Mesothelial cell of epicardium (in vitro differentiated cells): ENCODE measurements around the gene TTC7B. TPM values are rescaled to one million over a fixed set of nuclear protein-coding genes. Genes with fewer than 3 reads are reported as not detected.

ENCODE experiments used
- DNase-seq, 2 experiments: peaks; one replicate each; pipeline ENCODE4 v3.0.0; 2021; ENCODE audit warnings: low spot score in 2 of 2; ENCODE audit not compliant: unreplicated experiment in 2 of 2
- H3K27ac Mint-ChIP-seq: 2 replicates; pipeline ENCODE4 v1.8.0; 2021; ENCODE audit warnings: mixed read lengths
- H3K27me3 Mint-ChIP-seq: 2 replicates; pipeline ENCODE4 v1.8.0; 2021; ENCODE audit warnings: low read depth, mixed read lengths
- H3K36me3 Mint-ChIP-seq: 2 replicates; pipeline ENCODE4 v1.8.0; 2021; ENCODE audit warnings: mixed read lengths
- H3K4me1 Mint-ChIP-seq: 2 replicates; pipeline ENCODE4 v1.8.0; 2021; ENCODE audit warnings: mixed read lengths
- H3K4me3 Mint-ChIP-seq: 2 replicates; pipeline ENCODE4 v1.8.0; 2021; ENCODE audit warnings: mild to moderate bottlenecking, moderate library complexity, mixed read lengths
- H3K9me3 Mint-ChIP-seq: 2 replicates; pipeline ENCODE4 v1.8.0; 2021; ENCODE audit warnings: mixed read lengths
- total RNA-seq: library from RNA; stranded (reverse); gene quantifications from 3 replicates; pipeline ENCODE4 v1.2.1, GENCODE V29; 2021
- TF ChIP-seq, protein P1 (sequence below): fragments of 200-600 bp; sonication (generic); IDR thresholded peaks from one replicate; pipeline ENCODE4 v1.5.0; 2021; ENCODE audit warnings: antibody characterized with exemption; ENCODE audit not compliant: unreplicated experiment

TTC7B gene
- total RNA-seq, 1 donor from 2014 or later, result 56.5 TPM

- H3K4me1 Mint-ChIP-seq, result peaks cover 12% of the 10 kb centered on the region
- H3K9me3 Mint-ChIP-seq, result peaks cover 6% of the 10 kb centered on the region
- peaks cover 2% of the 10 kb centered on the region for H3K27me3 Mint-ChIP-seq
- peaks cover 12% of the 10 kb centered on the region for H3K36me3 Mint-ChIP-seq
- TF ChIP-seq, protein P1, sequence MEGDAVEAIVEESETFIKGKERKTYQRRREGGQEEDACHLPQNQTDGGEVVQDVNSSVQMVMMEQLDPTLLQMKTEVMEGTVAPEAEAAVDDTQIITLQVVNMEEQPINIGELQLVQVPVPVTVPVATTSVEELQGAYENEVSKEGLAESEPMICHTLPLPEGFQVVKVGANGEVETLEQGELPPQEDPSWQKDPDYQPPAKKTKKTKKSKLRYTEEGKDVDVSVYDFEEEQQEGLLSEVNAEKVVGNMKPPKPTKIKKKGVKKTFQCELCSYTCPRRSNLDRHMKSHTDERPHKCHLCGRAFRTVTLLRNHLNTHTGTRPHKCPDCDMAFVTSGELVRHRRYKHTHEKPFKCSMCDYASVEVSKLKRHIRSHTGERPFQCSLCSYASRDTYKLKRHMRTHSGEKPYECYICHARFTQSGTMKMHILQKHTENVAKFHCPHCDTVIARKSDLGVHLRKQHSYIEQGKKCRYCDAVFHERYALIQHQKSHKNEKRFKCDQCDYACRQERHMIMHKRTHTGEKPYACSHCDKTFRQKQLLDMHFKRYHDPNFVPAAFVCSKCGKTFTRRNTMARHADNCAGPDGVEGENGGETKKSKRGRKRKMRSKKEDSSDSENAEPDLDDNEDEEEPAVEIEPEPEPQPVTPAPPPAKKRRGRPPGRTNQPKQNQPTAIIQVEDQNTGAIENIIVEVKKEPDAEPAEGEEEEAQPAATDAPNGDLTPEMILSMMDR, result no peak
- H3K4me3 Mint-ChIP-seq, result no peak overlapping the region
- DNase-seq, result no peak
- H3K27ac Mint-ChIP-seq, result no peak overlapping the region
These were observed 262.3 kb downstream of the TTC7B start for GRCh38 chr14:90553921-90554336.

DNA sequence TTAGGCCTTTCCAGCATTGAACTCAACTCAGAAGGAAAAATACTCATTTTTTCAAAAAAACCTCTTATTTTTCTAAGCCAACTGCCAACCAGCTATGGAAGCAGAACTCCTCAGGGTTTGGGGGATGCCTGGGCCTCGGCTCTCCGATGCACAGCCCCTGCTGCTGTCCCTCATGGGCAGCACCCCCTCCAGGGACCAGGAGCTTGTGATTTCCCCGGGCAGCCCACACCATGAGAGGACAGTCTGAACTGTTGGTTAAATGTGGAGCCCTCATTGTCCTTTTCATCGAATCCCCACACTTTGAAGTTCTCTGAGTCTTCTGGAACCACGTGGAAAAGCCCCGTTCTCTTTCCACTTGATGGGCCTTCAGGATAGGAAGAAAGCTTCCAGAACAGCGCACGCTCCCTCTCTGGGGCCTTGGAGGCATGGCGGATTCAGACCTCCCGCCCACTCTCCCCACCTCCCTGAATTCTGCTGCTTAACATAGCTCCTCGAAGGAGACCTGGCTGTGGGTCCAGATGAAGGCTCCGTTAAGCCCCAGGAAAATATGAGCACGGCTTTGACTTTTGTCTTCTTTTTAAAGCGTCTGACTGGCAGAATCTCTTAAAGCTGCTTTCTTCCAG lies 262.8 kb downstream of the TTC7B start:
- no peak overlapping the region for H3K4me3 Mint-ChIP-seq
- H3K27ac Mint-ChIP-seq, result no peak overlapping the region

GRCh38 chr14:90552465-90553297 lies 263.5 kb downstream of the TTC7B start:
- H3K27me3 Mint-ChIP-seq, result peaks cover 2% of the 10 kb centered on the region

More for the DNA sequence above, 262.8 kb downstream of the TTC7B start:
- Mint-ChIP-seq H3K27me3 (peaks cover 2% of the 10 kb centered on the region), H3K36me3 (peaks cover 12% of the 10 kb centered on the region), H3K4me1 (peaks cover 12% of the 10 kb centered on the region), H3K9me3 (peaks cover 6% of the 10 kb centered on the region)
- TF ChIP-seq, protein P1, result no peak
- DNase-seq, result no peak

GRCh38 chr14:90551733-90552464 lies 264.3 kb downstream of the TTC7B start:
- H3K36me3 Mint-ChIP-seq, result peaks cover 12% of the 10 kb centered on the region
- H3K27ac Mint-ChIP-seq, result no peak overlapping the region
- H3K27me3 Mint-ChIP-seq, result peaks cover 2% of the 10 kb centered on the region
- peaks cover 12% of the 10 kb centered on the region for H3K4me1 Mint-ChIP-seq
- no peak for DNase-seq
- peaks cover 6% of the 10 kb centered on the region for H3K9me3 Mint-ChIP-seq
- TF ChIP-seq, protein P1, result no peak
- no peak overlapping the region for H3K4me3 Mint-ChIP-seq

More at GRCh38 chr14:90552465-90553297, 263.5 kb downstream of the TTC7B start:
- Mint-ChIP-seq H3K4me3 (no peak overlapping the region), H3K36me3 (peaks cover 12% of the 10 kb centered on the region), H3K27ac (no peak overlapping the region), H3K9me3 (peaks cover 6% of the 10 kb centered on the region), H3K4me1 (peaks cover 12% of the 10 kb centered on the region)
- no peak for DNase-seq
- TF ChIP-seq, protein P1, result no peak

GRCh38 chr14:90551070-90551704 lies 265.0 kb downstream of the TTC7B start:
- Mint-ChIP-seq H3K27ac (no peak overlapping the region), H3K27me3 (peaks cover 2% of the 10 kb centered on the region), H3K4me3 (no peak overlapping the region), H3K36me3 (peaks cover 12% of the 10 kb centered on the region), H3K4me1 (peaks cover 10% of the 10 kb centered on the region), H3K9me3 (peaks cover 6% of the 10 kb centered on the region)
- TF ChIP-seq, protein P1, result no peak
- DNase-seq, result no peak
